Measurements from ENCODE around the gene HSD17B1.

Gene HSD17B1

DNA sequence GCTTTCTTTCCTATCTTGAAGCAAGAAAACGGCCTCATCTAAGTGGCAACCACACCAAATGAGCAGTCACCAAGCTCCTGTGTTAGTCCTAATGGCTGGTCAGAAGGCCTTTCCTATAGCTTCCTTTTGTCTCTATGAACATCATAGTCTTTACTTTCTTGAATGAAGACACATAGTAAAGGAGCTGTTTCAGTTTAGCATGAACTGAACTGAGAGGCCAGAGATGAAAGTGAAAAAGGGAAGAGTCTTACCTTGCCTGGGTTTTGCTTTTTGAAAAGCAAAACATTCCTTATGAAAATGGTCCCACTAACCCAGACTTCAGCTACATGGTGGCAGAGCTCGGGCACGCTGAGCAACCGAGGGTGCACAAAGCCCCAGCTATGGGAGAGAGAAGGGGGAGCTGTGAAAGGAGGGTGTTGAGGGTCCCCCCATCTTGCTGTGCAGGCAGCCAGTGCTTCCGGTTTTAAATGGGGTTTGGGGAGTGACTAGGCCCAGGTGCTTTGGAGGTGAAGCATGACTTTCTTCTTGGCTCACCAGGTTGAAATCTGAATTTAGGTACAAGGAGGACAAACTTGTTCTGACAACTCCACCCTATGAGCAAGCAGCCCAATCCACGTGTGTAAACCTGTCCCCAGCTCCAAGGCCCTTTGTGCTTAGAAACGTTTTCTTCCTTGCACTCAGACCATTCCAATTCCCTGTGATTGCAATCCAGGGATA lies 33.9 kb downstream of the HSD17B1 start:
- peaks cover 5% of the 10 kb centered on the region; the same call in 1 of the 2 replicates for H3F3A ChIP-seq (ENCODE audit: control insufficient read depth, insufficient read depth)
- H3K9me3 ChIP-seq (ENCODE audit: control insufficient read depth, insufficient read depth, low read length): no peaks in the 10 kb centered on the region
- H3K9me2 ChIP-seq (replicated peaks; ENCODE audit: control insufficient read depth, low read length): no peaks in the 10 kb centered on the region
- H3K27me3 ChIP-seq (ENCODE audit: control insufficient read depth, low read length): no peaks in the 10 kb centered on the region
- peaks cover 83% of the 10 kb centered on the region for H3K36me3 ChIP-seq (ENCODE audit: control insufficient read depth, low read length)
- H3K27ac ChIP-seq (ENCODE audit: low read depth, low read length): peak overlapping the region; percentile 56
- H4K20me1 ChIP-seq (ENCODE audit: control insufficient read depth, insufficient read depth, low read depth, low read length): no peaks in the 10 kb centered on the region
- H3K4me2 ChIP-seq (ENCODE audit: low read length): peak overlapping the region; percentile 47
- H3K79me2 ChIP-seq (ENCODE audit: control insufficient read depth, low read length): no peaks in the 10 kb centered on the region
- TF ChIP-seq, protein P1, sequence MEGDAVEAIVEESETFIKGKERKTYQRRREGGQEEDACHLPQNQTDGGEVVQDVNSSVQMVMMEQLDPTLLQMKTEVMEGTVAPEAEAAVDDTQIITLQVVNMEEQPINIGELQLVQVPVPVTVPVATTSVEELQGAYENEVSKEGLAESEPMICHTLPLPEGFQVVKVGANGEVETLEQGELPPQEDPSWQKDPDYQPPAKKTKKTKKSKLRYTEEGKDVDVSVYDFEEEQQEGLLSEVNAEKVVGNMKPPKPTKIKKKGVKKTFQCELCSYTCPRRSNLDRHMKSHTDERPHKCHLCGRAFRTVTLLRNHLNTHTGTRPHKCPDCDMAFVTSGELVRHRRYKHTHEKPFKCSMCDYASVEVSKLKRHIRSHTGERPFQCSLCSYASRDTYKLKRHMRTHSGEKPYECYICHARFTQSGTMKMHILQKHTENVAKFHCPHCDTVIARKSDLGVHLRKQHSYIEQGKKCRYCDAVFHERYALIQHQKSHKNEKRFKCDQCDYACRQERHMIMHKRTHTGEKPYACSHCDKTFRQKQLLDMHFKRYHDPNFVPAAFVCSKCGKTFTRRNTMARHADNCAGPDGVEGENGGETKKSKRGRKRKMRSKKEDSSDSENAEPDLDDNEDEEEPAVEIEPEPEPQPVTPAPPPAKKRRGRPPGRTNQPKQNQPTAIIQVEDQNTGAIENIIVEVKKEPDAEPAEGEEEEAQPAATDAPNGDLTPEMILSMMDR (IDR thresholded peaks at IDR 0.05; ENCODE audit: low read depth, low read length, poor library complexity, severe bottlenecking): no peak
- no peak for TF ChIP-seq EZH2phosphoT487 (IDR thresholded peaks at IDR 0.05; ENCODE audit: borderline replicate concordance, low read length)
- H3K4me1 ChIP-seq (ENCODE audit: control insufficient read depth, low read length): peaks cover 28% of the 10 kb centered on the region
- peak overlapping the region; percentile 7 for H3K4me3 ChIP-seq (ENCODE audit: low read length)

DNA sequence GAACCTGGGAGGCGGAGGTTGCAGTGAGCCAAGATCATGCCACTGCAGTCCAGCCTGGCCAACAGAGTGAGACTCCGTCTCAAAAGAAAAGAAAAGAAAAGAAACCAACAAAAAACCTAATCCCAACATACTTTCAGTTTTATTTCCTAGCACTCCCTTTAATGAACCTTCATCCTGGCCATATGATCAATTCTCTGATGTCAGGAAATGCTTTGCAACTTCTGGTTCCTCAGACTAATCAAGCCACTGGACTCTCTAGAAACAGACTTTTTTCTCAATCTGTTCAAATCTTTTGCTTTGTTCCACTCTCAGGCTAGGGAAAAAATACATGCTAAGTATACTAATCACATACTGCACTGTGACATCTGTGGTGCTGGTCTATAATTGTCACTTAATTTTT lies 38.2 kb downstream of the HSD17B1 start:
- Histone ChIP-seq H3K27me3 (ENCODE audit: control insufficient read depth, low read length) (no peaks in the 10 kb centered on the region), H3K79me2 (ENCODE audit: control insufficient read depth, low read length) (no peaks in the 10 kb centered on the region; the same call in 1 of the 2 replicates), H3K4me1 (ENCODE audit: control insufficient read depth, low read length) (peaks cover 28% of the 10 kb centered on the region), H3K9me3 (ENCODE audit: control insufficient read depth, insufficient read depth, low read length) (no peaks in the 10 kb centered on the region), H3K27ac (ENCODE audit: low read depth, low read length) (no peak overlapping the region), H4K20me1 (ENCODE audit: control insufficient read depth, insufficient read depth, low read depth, low read length) (no peaks in the 10 kb centered on the region), H3K4me3 (ENCODE audit: low read length) (no peak overlapping the region), H3F3A (ENCODE audit: control insufficient read depth, insufficient read depth) (peaks cover 5% of the 10 kb centered on the region; the same call in 1 of the 2 replicates), H3K9me2 (replicated peaks; ENCODE audit: control insufficient read depth, low read length) (no peaks in the 10 kb centered on the region), H3K4me2 (ENCODE audit: low read length) (no peak overlapping the region), H3K36me3 (ENCODE audit: control insufficient read depth, low read length) (peaks cover 50% of the 10 kb centered on the region)
- no peak for TF ChIP-seq EZH2phosphoT487 (IDR thresholded peaks at IDR 0.05; ENCODE audit: borderline replicate concordance, low read length)
- TF ChIP-seq, protein P1 (IDR thresholded peaks at IDR 0.05; ENCODE audit: low read depth, low read length, poor library complexity, severe bottlenecking): no peak

DNA sequence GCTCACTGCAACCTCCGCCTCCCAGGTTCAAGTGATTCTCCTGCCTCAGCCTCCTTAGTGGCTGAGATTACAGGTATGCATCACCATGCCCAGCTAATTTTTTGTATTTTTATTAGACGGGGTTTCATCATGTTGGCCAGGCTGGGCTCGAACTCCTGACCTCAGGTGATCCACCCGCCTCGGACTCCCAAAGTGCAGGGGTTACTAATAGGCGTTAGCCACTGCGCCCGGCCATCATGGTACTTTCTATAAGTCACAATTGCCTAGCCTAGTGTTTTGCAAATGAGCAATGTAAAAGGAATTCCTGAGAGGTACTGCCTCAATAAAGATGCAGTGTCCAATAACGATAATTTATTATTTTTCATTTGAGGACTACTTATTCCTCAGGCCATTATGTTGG lies 38.7 kb downstream of the HSD17B1 start:
- Histone ChIP-seq H3K9me2 (replicated peaks; ENCODE audit: control insufficient read depth, low read length) (no peaks in the 10 kb centered on the region), H3K9me3 (ENCODE audit: control insufficient read depth, insufficient read depth, low read length) (no peaks in the 10 kb centered on the region), H3K4me3 (ENCODE audit: low read length) (no peak overlapping the region), H3K27ac (ENCODE audit: low read depth, low read length) (no peak overlapping the region), H3K36me3 (ENCODE audit: control insufficient read depth, low read length) (peaks cover 45% of the 10 kb centered on the region), H3F3A (ENCODE audit: control insufficient read depth, insufficient read depth) (peaks cover 4% of the 10 kb centered on the region; the same call in 1 of the 2 replicates), H4K20me1 (ENCODE audit: control insufficient read depth, insufficient read depth, low read depth, low read length) (no peaks in the 10 kb centered on the region), H3K79me2 (ENCODE audit: control insufficient read depth, low read length) (peaks cover 1% of the 10 kb centered on the region; the same call in 1 of the 2 replicates), H3K4me2 (ENCODE audit: low read length) (no peak overlapping the region), H3K27me3 (ENCODE audit: control insufficient read depth, low read length) (no peaks in the 10 kb centered on the region), H3K4me1 (ENCODE audit: control insufficient read depth, low read length) (peaks cover 22% of the 10 kb centered on the region)
- TF ChIP-seq, protein P1 (IDR thresholded peaks at IDR 0.05; ENCODE audit: low read depth, low read length, poor library complexity, severe bottlenecking): no peak
- no peak for TF ChIP-seq EZH2phosphoT487 (IDR thresholded peaks at IDR 0.05; ENCODE audit: borderline replicate concordance, low read length)

Data from DOHH2 (cell line).